GM19025 (cell line): ENCODE data around the gene KCNN3.
"Not testable (repeated sequence)": the region's sequence is repeated elsewhere in the genome, so short reads cannot be mapped to it uniquely, and the experiment has no call there.

Experiments
- ATAC-seq: cut with Tn5 transposase; IDR thresholded peaks from one replicate; pipeline ENCODE4 v1.9.1; 2021; ENCODE audit warnings: mild to moderate bottlenecking, low read depth, moderate library complexity; ENCODE audit not compliant: unreplicated experiment

Gene KCNN3

GRCh38 chr1:154682254-154682653 is 187.8 kb downstream of the KCNN3 start:
- ATAC-seq = no peak

DNA sequence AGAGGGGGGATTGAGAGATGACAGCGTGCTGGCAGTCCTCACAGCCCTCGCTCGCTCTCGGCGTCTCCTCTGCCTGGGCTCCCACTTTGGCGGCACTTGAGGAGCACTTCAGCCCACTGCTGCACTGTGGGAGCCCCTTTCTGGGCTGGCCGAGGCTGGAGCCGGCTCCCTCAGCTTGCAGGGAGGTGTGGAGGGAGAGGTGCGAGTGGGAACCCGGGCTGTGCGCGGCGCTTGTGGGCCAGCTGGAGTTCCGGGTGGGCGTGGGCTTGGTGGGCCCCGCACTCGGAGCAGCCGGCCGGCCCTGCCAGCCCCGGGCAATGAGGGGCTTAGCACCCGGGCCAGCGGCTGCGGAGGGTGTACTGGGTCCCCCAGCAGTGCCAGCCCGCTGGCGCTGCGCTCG is 192.2 kb downstream of the KCNN3 start:
- ATAC-seq = not testable (repeated sequence)

DNA sequence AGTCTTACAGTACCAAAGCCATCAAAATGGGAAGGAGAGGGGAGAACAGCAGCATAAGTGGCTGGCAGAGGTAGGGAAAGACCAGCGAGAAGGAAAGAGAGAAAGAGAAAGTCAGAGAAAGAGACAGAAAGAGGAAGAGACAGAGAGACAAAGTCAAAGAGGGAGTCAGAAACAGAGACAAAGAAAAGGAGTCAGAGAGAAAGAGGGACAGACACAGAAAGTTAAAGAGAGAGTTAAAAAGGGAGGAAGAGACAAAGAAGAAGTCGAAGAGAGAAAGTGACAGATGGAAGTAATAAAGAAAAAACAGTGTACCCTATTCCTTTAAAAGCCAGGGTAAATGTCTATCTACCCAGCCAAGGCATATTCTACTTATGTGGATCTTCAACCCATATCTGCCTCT is 193.2 kb downstream of the KCNN3 start:
- not testable (repeated sequence) for ATAC-seq

- ATAC-seq = not testable (repeated sequence)
Measured at GRCh38 chr1:154674456-154674855, 195.6 kb downstream of the KCNN3 start.

DNA sequence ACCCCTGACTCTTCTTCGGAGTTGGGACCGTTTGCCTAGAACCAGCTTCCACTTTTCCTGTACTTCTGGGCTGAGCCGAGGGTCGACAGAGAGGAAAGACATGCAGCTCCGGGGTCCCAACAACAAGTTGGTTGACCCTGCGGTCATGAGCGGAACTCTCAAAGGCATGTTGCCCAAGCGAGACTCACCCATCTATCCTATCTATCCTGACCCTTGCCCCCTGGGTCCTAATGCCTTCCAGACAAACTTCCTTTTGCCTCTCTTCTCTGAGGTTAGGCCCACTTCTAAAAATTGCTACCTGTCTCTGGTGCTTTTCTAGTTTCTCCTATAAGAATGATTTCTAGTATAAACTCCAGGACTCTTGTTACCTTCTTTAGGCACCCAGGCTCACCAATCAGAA is 197.8 kb downstream of the KCNN3 start:
- not testable (repeated sequence) for ATAC-seq

DNA sequence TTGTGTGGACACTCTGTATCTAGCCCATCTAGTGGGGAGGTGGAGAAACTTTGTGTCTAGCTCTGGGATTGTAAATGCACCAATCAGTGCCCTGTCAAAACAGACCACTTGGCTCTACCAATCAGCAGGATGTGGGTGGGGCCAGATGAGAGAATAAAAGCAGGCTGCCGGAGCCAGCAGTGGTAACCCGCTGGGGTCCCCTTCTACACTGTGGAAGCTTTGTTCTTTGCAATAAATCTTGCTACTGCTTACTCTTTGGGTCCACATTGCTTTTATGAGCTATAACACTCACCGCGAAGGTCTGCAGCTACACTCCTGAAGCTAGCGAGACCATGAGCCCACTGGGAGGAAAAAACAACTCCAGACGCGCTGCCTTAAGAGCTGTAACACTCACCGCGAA is 198.7 kb downstream of the KCNN3 start:
- not testable (repeated sequence) for ATAC-seq

GRCh38 chr1:154670310-154671270 is 199.5 kb downstream of the KCNN3 start:
- ATAC-seq = not testable (repeated sequence)

GRCh38 chr1:154669464-154670282 is 200.4 kb downstream of the KCNN3 start:
- no peak for ATAC-seq

DNA sequence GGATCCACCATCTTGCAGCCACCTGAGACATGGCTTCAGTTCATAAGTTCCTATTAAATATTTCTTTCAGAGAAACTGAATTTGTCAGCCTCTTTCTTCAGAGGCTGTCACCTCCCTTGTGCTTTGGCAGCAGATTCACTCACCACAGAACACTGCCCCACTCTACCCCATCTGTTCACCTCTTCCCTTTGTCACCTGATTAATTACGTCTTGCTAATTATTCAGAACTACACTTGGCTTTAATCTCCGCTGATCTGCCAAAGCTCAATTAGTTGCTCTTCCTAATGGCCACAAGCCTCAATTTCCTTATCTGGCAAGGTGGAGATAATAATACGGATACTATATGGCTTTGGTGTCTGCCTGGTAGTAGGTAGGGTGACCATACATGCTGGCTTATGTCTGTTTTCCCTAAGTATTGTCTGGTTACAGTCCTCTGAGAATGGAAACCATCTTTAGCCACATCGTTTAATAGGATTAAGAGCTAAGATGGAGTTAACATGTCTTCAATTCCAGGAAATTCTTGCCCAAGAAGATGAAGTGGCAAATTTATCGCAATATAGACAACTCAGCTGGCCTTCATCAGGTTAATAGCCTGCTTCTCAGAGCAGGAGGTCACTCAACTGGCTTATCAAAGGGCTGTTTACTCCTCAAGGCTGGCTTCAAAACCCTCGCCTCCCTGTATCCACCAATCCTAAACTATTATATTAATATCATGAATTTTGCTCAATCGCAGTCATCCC is 203.9 kb downstream of the KCNN3 start:
- ATAC-seq = no peak

DNA sequence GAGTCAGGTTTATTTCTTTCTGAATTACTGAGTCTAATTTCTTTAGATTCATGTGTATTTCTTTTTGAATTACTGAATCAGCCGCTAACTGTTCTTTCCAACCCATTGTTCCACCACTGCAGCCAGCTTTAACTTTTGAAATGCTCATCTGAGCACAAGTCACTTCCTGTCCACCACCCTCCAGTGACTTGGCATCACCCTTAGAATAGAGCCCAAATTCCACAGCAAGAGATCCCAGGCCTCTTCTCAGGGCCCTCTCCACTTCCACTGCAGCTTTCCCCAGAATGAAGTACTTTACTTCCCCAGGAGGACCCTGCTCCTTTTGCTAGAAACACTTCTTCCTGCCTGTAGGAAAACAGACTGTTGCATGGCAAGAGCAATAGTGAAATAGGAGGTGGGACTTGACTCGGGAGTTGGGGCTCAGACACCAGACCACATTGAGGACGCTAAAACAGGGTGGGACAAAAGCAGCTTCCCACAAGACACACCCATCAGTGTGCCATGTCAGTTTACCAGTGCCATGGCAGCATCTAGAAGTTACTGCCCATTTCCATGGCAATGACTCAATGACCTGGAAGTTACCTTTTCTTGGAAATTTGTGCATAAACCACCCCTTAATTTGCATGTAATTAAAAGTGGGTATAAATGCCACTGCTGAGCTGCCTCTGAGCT is 205.6 kb downstream of the KCNN3 start:
- no peak for ATAC-seq

DNA sequence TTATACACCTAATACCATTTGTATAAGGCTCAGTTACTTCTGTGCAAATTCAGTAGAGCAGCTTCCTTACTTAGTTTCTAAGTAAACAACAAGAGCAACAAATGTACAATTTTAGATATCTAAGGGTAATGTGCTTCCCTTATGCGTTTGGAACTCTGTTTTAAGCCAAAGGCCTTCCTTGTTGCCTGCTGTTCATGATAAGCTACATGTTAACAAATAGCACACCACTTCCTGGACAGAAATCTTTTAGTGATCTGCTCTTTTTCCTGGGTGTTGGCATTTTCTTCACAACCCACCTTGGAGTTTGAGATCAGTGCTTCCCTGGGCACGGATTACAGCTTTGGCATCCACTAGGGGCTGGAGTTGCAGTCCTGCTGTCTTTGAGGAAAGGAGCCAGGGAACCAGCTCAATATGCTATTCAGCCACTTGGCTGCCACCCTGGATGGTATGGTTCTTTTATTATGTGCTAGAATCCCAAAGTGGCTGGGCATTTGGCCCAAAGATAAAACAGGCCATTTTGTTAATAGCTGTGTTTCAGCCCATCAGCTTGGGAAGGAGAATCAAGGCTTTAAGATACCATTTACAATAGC is 206.5 kb downstream of the KCNN3 start:
- no peak for ATAC-seq

DNA sequence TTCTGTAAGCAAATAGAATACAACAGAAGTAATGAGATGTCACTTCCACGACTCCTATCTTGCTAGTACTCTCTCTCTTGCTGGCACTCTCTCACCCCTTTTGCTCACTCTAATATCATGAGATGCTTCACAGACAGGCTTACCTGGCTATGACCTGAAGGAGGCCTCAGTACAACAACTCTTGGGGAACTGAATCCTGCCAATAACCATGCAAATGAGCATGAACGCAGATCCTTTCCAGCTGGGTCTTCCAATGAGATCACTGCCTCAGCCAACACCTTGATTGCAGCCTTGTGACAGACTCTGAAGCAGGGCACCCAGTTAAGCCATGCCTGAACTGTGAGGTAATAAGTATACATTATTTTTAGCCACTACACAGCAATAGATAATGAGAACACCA is 209.0 kb downstream of the KCNN3 start:
- no peak for ATAC-seq

- ATAC-seq = no peak
Measured at GRCh38 chr1:154659823-154660592, 210.1 kb downstream of the KCNN3 start.

DNA sequence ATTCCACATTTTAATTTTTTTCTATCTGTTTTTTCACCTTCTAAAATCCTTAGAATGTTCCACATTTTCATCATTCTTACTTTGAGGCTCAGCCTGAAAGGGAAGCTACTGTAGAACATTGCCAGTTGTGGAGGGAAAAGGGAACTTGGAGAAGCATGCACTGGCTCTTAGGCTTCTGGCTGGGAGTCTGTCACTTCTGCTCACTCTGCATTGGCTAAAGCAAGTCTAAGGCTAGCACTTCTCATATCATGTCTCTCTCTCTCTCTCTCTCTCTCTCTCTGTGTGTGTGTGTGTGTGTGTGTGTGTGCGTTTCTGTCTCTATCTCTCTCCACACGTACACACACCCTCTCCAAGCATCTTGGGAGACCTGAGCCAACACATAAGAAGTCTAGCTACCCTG is 212.5 kb downstream of the KCNN3 start:
- no peak for ATAC-seq

- ATAC-seq = no peak
Measured at GRCh38 chr1:154652893-154653292, 217.2 kb downstream of the KCNN3 start.
